Loucy (cell line): Measurements from ENCODE around the gene CDK19.
"Not testable (repeated sequence)": the region's sequence is repeated elsewhere in the genome, so short reads cannot be mapped to it uniquely, and the experiment has no call there.

Experiments used
- H2AFZ ChIP-seq: fragments of 200-600 bp; sonication (generic); 2 replicates; pipeline ENCODE4 v1.6.0; 2016; ENCODE audit warnings: antibody characterized with exemption, mild to moderate bottlenecking, low read length, moderate library complexity
- H3F3A ChIP-seq: fragments of 200-600 bp; 2 replicates; pipeline ENCODE4 v1.6.0; 2016; ENCODE audit warnings: antibody characterized with exemption, low read depth, mild to moderate bottlenecking
- H3K27me3 ChIP-seq: fragments of 200-600 bp; sonication (generic); 2 replicates; pipeline ENCODE4 v1.6.1; 2014; ENCODE audit warnings: low read length, mild to moderate bottlenecking; ENCODE audit not compliant: insufficient read depth, poor library complexity, severe bottlenecking
- H3K36me3 ChIP-seq: fragments of 200-600 bp; sonication (generic); 2 replicates; pipeline ENCODE4 v1.6.1; 2016; ENCODE audit warnings: low read length; ENCODE audit not compliant: insufficient read depth
- H3K4me1 ChIP-seq: fragments of 200-600 bp; sonication (generic); 2 replicates; pipeline ENCODE4 v1.5.1; 2014; ENCODE audit warnings: low read length, mild to moderate bottlenecking; ENCODE audit not compliant: insufficient read depth, poor library complexity, severe bottlenecking
- H3K4me2 ChIP-seq: fragments of 200-600 bp; sonication (generic); 2 replicates; pipeline ENCODE4 v1.6.0; 2014; ENCODE audit warnings: antibody characterized with exemption, low read length, low read depth, mild to moderate bottlenecking; ENCODE audit not compliant: poor library complexity, severe bottlenecking
- H3K4me3 ChIP-seq: fragments of 200-600 bp; sonication (generic); 2 replicates; pipeline ENCODE4 v1.5.1; 2014; ENCODE audit warnings: low read length, mild to moderate bottlenecking, mixed read lengths; ENCODE audit not compliant: poor library complexity, severe bottlenecking
- H3K79me2 ChIP-seq: fragments of 200-600 bp; sonication (generic); 2 replicates; pipeline ENCODE4 v1.6.1; 2014; ENCODE audit warnings: low read length; ENCODE audit not compliant: insufficient read depth
- H3K9ac ChIP-seq: fragments of 200-600 bp; sonication (generic); 2 replicates; pipeline ENCODE4 v1.6.0; 2014; ENCODE audit warnings: mild to moderate bottlenecking, low read depth, low read length, moderate library complexity; ENCODE audit not compliant: poor library complexity, severe bottlenecking
- H3K9me2 ChIP-seq: fragments of 200-600 bp; sonication (generic); replicated peaks from 2 replicates; pipeline ENCODE4 v1.6.1; 2016; ENCODE audit warnings: low read depth, low read length, mixed read lengths
- H3K9me3 ChIP-seq: fragments of 200-600 bp; sonication (generic); 2 replicates; pipeline ENCODE4 v1.6.1; 2014; ENCODE audit warnings: mild to moderate bottlenecking, antibody characterized with exemption, low read length, low read depth; ENCODE audit not compliant: insufficient read depth
- H4K20me1 ChIP-seq: fragments of 200-600 bp; sonication (generic); 2 replicates; pipeline ENCODE4 v1.6.0; 2014; ENCODE audit warnings: antibody characterized with exemption, low read length, mild to moderate bottlenecking; ENCODE audit not compliant: insufficient read depth, poor library complexity, severe bottlenecking
- EZH2phosphoT487 ChIP-seq: fragments of 200-600 bp; IDR thresholded peaks from 2 replicates; pipeline ENCODE4 v1.6.1; 2018; ENCODE audit warnings: antibody characterized with exemption, mild to moderate bottlenecking, moderate library complexity, borderline replicate concordance
- TF ChIP-seq, protein P1 (sequence below): fragments of 200-600 bp; sonication (generic); conservative IDR thresholded peaks from 2 replicates; pipeline ENCODE4 v1.5.1; 2014; ENCODE audit warnings: mild to moderate bottlenecking, antibody characterized with exemption, low read length

The CDK19 gene

GRCh38 chr6:110608151-110608550 lies 207.1 kb downstream of the CDK19 start:
- Histone ChIP-seq H3K79me2 (no peaks in the 10 kb centered on the region), H3K9me3 (no peaks in the 10 kb centered on the region), H2AFZ (no peak overlapping the region), H3K4me2 (no peak overlapping the region), H3K9ac (no peak overlapping the region), H3K4me3 (no peak overlapping the region), H3K9me2 (no peaks in the 10 kb centered on the region), H3K27me3 (no peaks in the 10 kb centered on the region), H3K36me3 (peaks cover 13% of the 10 kb centered on the region; the same call in 1 of the 2 replicates), H3K4me1 (no peaks in the 10 kb centered on the region), H4K20me1 (no peaks in the 10 kb centered on the region), H3F3A (no peaks in the 10 kb centered on the region)
- no peak for TF ChIP-seq EZH2phosphoT487
- TF ChIP-seq, protein P1, sequence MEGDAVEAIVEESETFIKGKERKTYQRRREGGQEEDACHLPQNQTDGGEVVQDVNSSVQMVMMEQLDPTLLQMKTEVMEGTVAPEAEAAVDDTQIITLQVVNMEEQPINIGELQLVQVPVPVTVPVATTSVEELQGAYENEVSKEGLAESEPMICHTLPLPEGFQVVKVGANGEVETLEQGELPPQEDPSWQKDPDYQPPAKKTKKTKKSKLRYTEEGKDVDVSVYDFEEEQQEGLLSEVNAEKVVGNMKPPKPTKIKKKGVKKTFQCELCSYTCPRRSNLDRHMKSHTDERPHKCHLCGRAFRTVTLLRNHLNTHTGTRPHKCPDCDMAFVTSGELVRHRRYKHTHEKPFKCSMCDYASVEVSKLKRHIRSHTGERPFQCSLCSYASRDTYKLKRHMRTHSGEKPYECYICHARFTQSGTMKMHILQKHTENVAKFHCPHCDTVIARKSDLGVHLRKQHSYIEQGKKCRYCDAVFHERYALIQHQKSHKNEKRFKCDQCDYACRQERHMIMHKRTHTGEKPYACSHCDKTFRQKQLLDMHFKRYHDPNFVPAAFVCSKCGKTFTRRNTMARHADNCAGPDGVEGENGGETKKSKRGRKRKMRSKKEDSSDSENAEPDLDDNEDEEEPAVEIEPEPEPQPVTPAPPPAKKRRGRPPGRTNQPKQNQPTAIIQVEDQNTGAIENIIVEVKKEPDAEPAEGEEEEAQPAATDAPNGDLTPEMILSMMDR: no peak

GRCh38 chr6:110606151-110606550 lies 209.1 kb downstream of the CDK19 start:
- Histone ChIP-seq H3K9me3 (no peaks in the 10 kb centered on the region), H3K27me3 (no peaks in the 10 kb centered on the region), H3K9me2 (no peaks in the 10 kb centered on the region), H3K4me1 (no peaks in the 10 kb centered on the region), H2AFZ (no peak overlapping the region), H4K20me1 (no peaks in the 10 kb centered on the region), H3K36me3 (no peaks in the 10 kb centered on the region), H3K4me2 (no peak overlapping the region), H3K4me3 (no peak overlapping the region), H3F3A (no peaks in the 10 kb centered on the region), H3K9ac (no peak overlapping the region), H3K79me2 (no peaks in the 10 kb centered on the region)
- no peak for TF ChIP-seq EZH2phosphoT487
- TF ChIP-seq, protein P1: no peak

DNA sequence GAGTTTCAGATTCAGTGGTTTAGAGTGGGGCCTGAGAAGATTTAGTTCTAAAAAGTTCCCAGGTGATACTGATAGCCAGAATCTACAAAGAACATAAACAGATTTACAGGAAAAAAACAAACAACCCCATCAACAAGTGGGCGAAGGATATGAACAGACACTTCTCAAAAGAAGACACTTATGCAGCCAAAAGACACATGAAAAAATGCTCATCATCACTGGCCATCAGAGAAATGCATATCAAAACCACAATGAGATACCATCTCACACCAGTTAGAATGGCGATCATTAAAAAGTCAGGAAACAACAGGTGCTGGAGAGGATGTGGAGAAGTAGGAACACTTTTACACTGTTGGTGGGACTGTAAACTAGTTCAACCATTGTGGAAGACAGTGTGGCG lies 214.6 kb downstream of the CDK19 start:
- not testable (repeated sequence) for H3K9ac ChIP-seq, H4K20me1 ChIP-seq, H3K4me2 ChIP-seq, H3K4me3 ChIP-seq, H2AFZ ChIP-seq, H3K79me2 ChIP-seq, H3K4me1 ChIP-seq, H3K27me3 ChIP-seq, H3K36me3 ChIP-seq, H3K9me3 ChIP-seq, H3F3A ChIP-seq, H3K9me2 ChIP-seq

DNA sequence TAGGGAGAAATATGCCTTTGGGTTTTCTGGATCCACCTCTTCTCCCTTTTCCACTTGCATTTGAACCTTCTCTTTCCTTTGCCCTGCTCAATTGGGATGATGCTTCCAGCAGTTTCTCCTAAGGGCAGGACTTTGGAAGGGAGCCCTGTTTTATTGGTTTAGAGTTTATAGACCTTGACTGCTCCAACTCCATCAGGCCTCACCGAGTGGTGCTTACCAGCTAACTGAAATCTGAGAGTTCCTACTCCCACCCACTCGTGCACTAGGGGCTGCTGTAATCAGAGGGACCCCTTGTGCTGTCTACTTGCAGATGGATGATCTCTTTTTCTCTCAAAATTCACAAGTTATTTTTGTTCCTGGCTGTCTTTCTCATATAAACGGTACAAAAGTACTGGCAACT lies 217.5 kb downstream of the CDK19 start:
- no peak overlapping the region for H3K4me3 ChIP-seq
- no peaks in the 10 kb centered on the region for H3K36me3 ChIP-seq
- H3K4me1 ChIP-seq: no peaks in the 10 kb centered on the region
- no peaks in the 10 kb centered on the region for H3F3A ChIP-seq
- H3K4me2 ChIP-seq: no peak overlapping the region
- no peaks in the 10 kb centered on the region for H3K9me2 ChIP-seq
- peaks cover 12% of the 10 kb centered on the region; the same call in 1 of the 2 replicates for H3K9me3 ChIP-seq
- no peak overlapping the region for H3K9ac ChIP-seq
- H3K79me2 ChIP-seq: no peaks in the 10 kb centered on the region
- no peaks in the 10 kb centered on the region for H4K20me1 ChIP-seq
- no peak overlapping the region for H2AFZ ChIP-seq
- TF ChIP-seq, protein P1: no peak
- TF ChIP-seq EZH2phosphoT487: no peak
- no peaks in the 10 kb centered on the region for H3K27me3 ChIP-seq
